Right cardiac atrium (tissue), 5 donors: ENCODE measurements around the gene PCBD2. TPM values are rescaled to one million over a fixed set of nuclear protein-coding genes. Genes with fewer than 3 reads are reported as not detected.

Source experiments
- ATAC-seq, 2 donors: fragments of 200-7000 bp; cut with Tn5 transposase; one replicate each; pipeline versions ENCODE4 v1.8.0 to v1.9.1; 2020; ENCODE audit warnings: moderate library complexity in 2 of 2, mild to moderate bottlenecking in 1 of 2
- DNase-seq, 3 donors: peaks; one replicate each; pipeline ENCODE4 v3.0.0-alpha.2; 2020
- H3K27ac ChIP-seq: one replicate; pipeline ENCODE4 v1.5.1; 2013; ENCODE audit warnings: mild to moderate bottlenecking, low read length, control low read depth, moderate library complexity
- H3K27me3 ChIP-seq: one replicate; pipeline ENCODE4 v1.6.1; 2013; ENCODE audit not compliant: control insufficient read depth, insufficient read depth
- H3K4me1 ChIP-seq: one replicate; pipeline ENCODE4 v1.6.1; 2013; ENCODE audit warnings: low read length; ENCODE audit not compliant: control insufficient read depth, insufficient read depth
- H3K4me3 ChIP-seq: one replicate; pipeline ENCODE4 v1.5.1; 2013; ENCODE audit warnings: low read length, control low read depth
- H3K9me3 ChIP-seq: one replicate; pipeline ENCODE4 v1.6.1; 2013; ENCODE audit warnings: low read length; ENCODE audit not compliant: control insufficient read depth
- WGBS: extraction: QIAGEN DNeasy Blood & Tissue Kit; methylation state at CpG from one replicate; pipeline ENCODE4 v1.1.7; 2013; 5-methylcytosine and 5-hydroxymethylcytosine counted together
- intact Hi-C, 4 donors: fragments of 100-400 bp; cut with DNase I; formaldehyde crosslinking; loops; one replicate each; pipeline versions ENCODE4 v1.11.0 to v1.14.0; 2022 to 2023
- polyA plus RNA-seq: library from polyadenylated mRNA; stranded (reverse); fragments of 200-250 nt; gene quantifications from one replicate; pipeline ENCODE4 v1.2.3, GENCODE V29; 2013
- total RNA-seq, 4 donors: library from RNA; stranded (reverse); fragmentation: NEBNext Ultra II Directional; extraction: Animal tissue kit (Norgen Biotek cat#: 25700); gene quantifications; one replicate each; pipeline ENCODE4 v1.2.1, GENCODE V29; 2021
- donor health status: healthy with polysubstance abuse.
- donor health status: DM: no; HTN: yes; CAD: no.
- donor health status: DM: no; HTN: no; CAD: no.
- donor health status: DM: no; HTN: yes; CAD: no; lungs with severe emphysema.
- donor health status: DM: yes; HTN: yes; CAD: no.

PCBD2 gene
- total and polyA plus RNA-seq, 5 donors, result 11.7 to 17.5 (median 14.6) TPM

- H3K4me1 ChIP-seq, result no peaks in the 10 kb centered on the region
- no peak overlapping the region for H3K27ac ChIP-seq
- ATAC-seq (no peak), DNase-seq (no peak)
- WGBS, result 71% methylated on average over 12 of the region's 12 CpGs
- intact Hi-C loops, result no loop called here
- H3K4me3 ChIP-seq, result no peak overlapping the region
- no peaks in the 10 kb centered on the region for H3K9me3 ChIP-seq
- H3K27me3 ChIP-seq, result no peaks in the 10 kb centered on the region
These were observed 31.0 kb downstream of the PCBD2 start for GRCh38 chr5:134935711-134936602.

GRCh38 chr5:134937526-134937925, 32.6 kb downstream of the PCBD2 start:
- Histone ChIP-seq H3K27ac (no peak overlapping the region), H3K9me3 (no peaks in the 10 kb centered on the region), H3K27me3 (no peaks in the 10 kb centered on the region), H3K4me3 (no peak overlapping the region), H3K4me1 (no peaks in the 10 kb centered on the region)
- 89% methylated on average over 8 of the region's 8 CpGs for WGBS
- intact Hi-C loops, result no loop called here
- no peak for DNase-seq
- no peak for ATAC-seq

- no peak overlapping the region for H3K27ac ChIP-seq
- 80% methylated on average over 6 of the region's 6 CpGs for WGBS
- DNase-seq (no peak), ATAC-seq (no peak)
- no peaks in the 10 kb centered on the region for H3K27me3 ChIP-seq
- intact Hi-C loops, result no loop called here
- H3K4me1 ChIP-seq, result no peaks in the 10 kb centered on the region
- no peaks in the 10 kb centered on the region for H3K9me3 ChIP-seq
- H3K4me3 ChIP-seq, result no peak overlapping the region
These were observed 33.1 kb downstream of the PCBD2 start for GRCh38 chr5:134938030-134938429.

GRCh38 chr5:134939500-134939899, 34.6 kb downstream of the PCBD2 start:
- Histone ChIP-seq H3K9me3 (no peaks in the 10 kb centered on the region), H3K4me3 (no peak overlapping the region), H3K27ac (no peak overlapping the region), H3K27me3 (no peaks in the 10 kb centered on the region), H3K4me1 (no peaks in the 10 kb centered on the region)
- ATAC-seq, result no peak
- intact Hi-C loops, result no loop called here
- 96% methylated on average over 1 of the region's 1 CpG for WGBS
- no peak for DNase-seq

GRCh38 chr5:134943547-134943946, 38.6 kb downstream of the PCBD2 start:
- WGBS, result 71% methylated on average over 1 of the region's 1 CpG
- Histone ChIP-seq H3K9me3 (no peaks in the 10 kb centered on the region), H3K4me3 (no peak overlapping the region), H3K27me3 (no peaks in the 10 kb centered on the region), H3K4me1 (no peaks in the 10 kb centered on the region), H3K27ac (no peak overlapping the region)
- ATAC-seq (no peak), DNase-seq (no peak)
- intact Hi-C loops, result no loop called here

GRCh38 chr5:134944630-134945029, 39.7 kb downstream of the PCBD2 start:
- Histone ChIP-seq H3K9me3 (no peaks in the 10 kb centered on the region), H3K4me1 (peaks cover 3% of the 10 kb centered on the region), H3K27me3 (no peaks in the 10 kb centered on the region), H3K4me3 (no peak overlapping the region), H3K27ac (no peak overlapping the region)
- DNase-seq, result no peak
- no peak for ATAC-seq
- intact Hi-C loops, result no loop called here
- 68% methylated on average over 1 of the region's 1 CpG for WGBS

- intact Hi-C loops, result no loop called here
- Histone ChIP-seq H3K9me3 (no peaks in the 10 kb centered on the region), H3K4me1 (peaks cover 3% of the 10 kb centered on the region), H3K4me3 (no peak overlapping the region), H3K27me3 (no peaks in the 10 kb centered on the region), H3K27ac (no peak overlapping the region)
- WGBS, result 87% methylated on average over 2 of the region's 2 CpGs
- ATAC-seq (no peak), DNase-seq (no peak)
These were observed 40.1 kb downstream of the PCBD2 start for GRCh38 chr5:134945041-134945440.

- ATAC-seq (peak; percentile 50 to 71), DNase-seq (peak in 2 of 3 donors; percentile 45 to 59)
- intact Hi-C loops, result no loop called here
- Histone ChIP-seq H3K27me3 (no peaks in the 10 kb centered on the region), H3K27ac (no peak overlapping the region), H3K4me1 (peaks cover 3% of the 10 kb centered on the region), H3K4me3 (no peak overlapping the region), H3K9me3 (no peaks in the 10 kb centered on the region)
- 49% methylated on average over 5 of the region's 5 CpGs for WGBS
These were observed 44.0 kb downstream of the PCBD2 start for GRCh38 chr5:134948911-134949310.

GRCh38 chr5:134949316-134949715, 44.4 kb downstream of the PCBD2 start:
- 78% methylated on average over 5 of the region's 5 CpGs for WGBS
- Histone ChIP-seq H3K9me3 (no peaks in the 10 kb centered on the region), H3K4me3 (no peak overlapping the region), H3K4me1 (peaks cover 3% of the 10 kb centered on the region), H3K27me3 (no peaks in the 10 kb centered on the region), H3K27ac (no peak overlapping the region)
- DNase-seq (no peak), ATAC-seq (no peak)
- intact Hi-C loops, result no loop called here

GRCh38 chr5:134957920-134958608, 53.1 kb downstream of the PCBD2 start:
- Histone ChIP-seq H3K27me3 (no peaks in the 10 kb centered on the region), H3K4me1 (no peaks in the 10 kb centered on the region), H3K4me3 (no peak overlapping the region), H3K9me3 (no peaks in the 10 kb centered on the region), H3K27ac (no peak overlapping the region)
- intact Hi-C loops, result no loop called here
- 87% methylated on average over 4 of the region's 4 CpGs for WGBS
- DNase-seq (no peak), ATAC-seq (no peak)

GRCh38 chr5:134958755-134959154, 53.8 kb downstream of the PCBD2 start:
- 60% methylated on average over 3 of the region's 3 CpGs for WGBS
- no peak overlapping the region for H3K27ac ChIP-seq
- no peaks in the 10 kb centered on the region for H3K4me1 ChIP-seq
- intact Hi-C loops, result no loop called here
- DNase-seq (no peak), ATAC-seq (no peak)
- no peaks in the 10 kb centered on the region for H3K9me3 ChIP-seq
- no peaks in the 10 kb centered on the region for H3K27me3 ChIP-seq
- no peak overlapping the region for H3K4me3 ChIP-seq
